GM12865 (cell line): ENCODE data around the gene ACER3.

Experiments
- DNase-seq: peaks from one replicate; pipeline ENCODE4 v3.0.0; 2010; ENCODE audit warnings: low read depth
- H3K4me3 ChIP-seq: 2 replicates; pipeline ENCODE4 v1.5.1; 2011; ENCODE audit warnings: mild to moderate bottlenecking, low read depth, low read length, control low read depth
- CTCF ChIP-seq: IDR thresholded peaks from 2 replicates; pipeline ENCODE4 v1.5.1; 2011; ENCODE audit warnings: low read length, control low read depth, low read depth, inconsistent platforms; ENCODE audit not compliant: insufficient read depth; ENCODE audit errors: missing control alignments

The ACER3 gene

GRCh38 chr11:77035580-77035979 is 174.9 kb downstream of the ACER3 start:
- DNase-seq: no peak
- no peak for TF ChIP-seq CTCF
- no peak overlapping the region for H3K4me3 ChIP-seq

- DNase-seq: no peak
- TF ChIP-seq CTCF: no peak
- no peak overlapping the region for H3K4me3 ChIP-seq
Observed at GRCh38 chr11:77036398-77036797, 175.7 kb downstream of the ACER3 start.

- DNase-seq: no peak
- H3K4me3 ChIP-seq: no peak overlapping the region
- no peak for TF ChIP-seq CTCF
Observed at GRCh38 chr11:77037057-77037456, 176.3 kb downstream of the ACER3 start.

GRCh38 chr11:77038029-77038824 is 177.5 kb downstream of the ACER3 start:
- no peak overlapping the region for H3K4me3 ChIP-seq
- DNase-seq: no peak
- no peak for TF ChIP-seq CTCF

GRCh38 chr11:77038825-77039326 is 178.2 kb downstream of the ACER3 start:
- H3K4me3 ChIP-seq: no peak overlapping the region
- no peak for TF ChIP-seq CTCF
- peak; percentile 32 for DNase-seq

GRCh38 chr11:77039491-77040400 is 179.0 kb downstream of the ACER3 start:
- peak; percentile 39 for TF ChIP-seq CTCF
- no peak for DNase-seq
- no peak overlapping the region for H3K4me3 ChIP-seq
